ENCODE data around the gene HMSD. TPM values are rescaled to one million over a fixed set of nuclear protein-coding genes. Genes with fewer than 3 reads are reported as not detected.

The HMSD gene
- total and polyA plus RNA-seq, 2 donors = 0.11 TPM; not detected in 1

GRCh38 chr18:63965716-63966330 is 16.7 kb downstream of the HMSD start:
- no peaks in the 10 kb centered on the region for H3K4me1 ChIP-seq (ENCODE audit: insufficient read depth)
- WGBS = 86% methylated on average over 5 of the region's 5 CpGs
- no peak for DNase-seq (ENCODE audit: extremely low spot score)
- H3K27ac ChIP-seq (ENCODE audit: low read depth) = no peak overlapping the region
- no peak overlapping the region for H3K4me3 ChIP-seq (ENCODE audit: low read depth, low read length)
- H3K36me3 ChIP-seq (ENCODE audit: insufficient read depth) = no peaks in the 10 kb centered on the region

- under 1% methylated on average over 62 of the region's 62 CpGs for WGBS
- H3K4me1 ChIP-seq (ENCODE audit: insufficient read depth) = no peaks in the 10 kb centered on the region
- peak within 1 kb of the TSS; percentile 66 for H3K4me3 ChIP-seq (ENCODE audit: low read depth, low read length)
- no peaks in the 10 kb centered on the region for H3K36me3 ChIP-seq (ENCODE audit: insufficient read depth)
- peak; percentile 89 for DNase-seq (ENCODE audit: extremely low spot score)
- H3K27ac ChIP-seq (ENCODE audit: low read depth) = peak within 1 kb of the TSS; percentile 96
These were observed 21.1 kb downstream of the HMSD start, which contains the start of gene SERPINB8 for GRCh38 chr18:63969942-63970808. Gene SERPINB8, plus strand, starts transcription at chr18:63970081. Its CDS starts 8,228 bp downstream, at chr18:63978309.

GRCh38 chr18:63970809-63971205 is 21.7 kb downstream of the HMSD start:
- peak; percentile 40 for DNase-seq (ENCODE audit: extremely low spot score)
- no peaks in the 10 kb centered on the region for H3K36me3 ChIP-seq (ENCODE audit: insufficient read depth)
- 24% methylated on average over 18 of the region's 18 CpGs for WGBS
- H3K4me1 ChIP-seq (ENCODE audit: insufficient read depth) = no peaks in the 10 kb centered on the region
- H3K27ac ChIP-seq (ENCODE audit: low read depth) = peak overlapping the region; percentile 96
- peak overlapping the region; percentile 66 for H3K4me3 ChIP-seq (ENCODE audit: low read depth, low read length)

- 69% methylated on average over 13 of the region's 13 CpGs for WGBS
- Histone ChIP-seq H3K4me3 (ENCODE audit: low read depth, low read length) (no peak overlapping the region), H3K27ac (ENCODE audit: low read depth) (no peak overlapping the region), H3K4me1 (ENCODE audit: insufficient read depth) (no peaks in the 10 kb centered on the region), H3K36me3 (ENCODE audit: insufficient read depth) (no peaks in the 10 kb centered on the region)
- no peak for DNase-seq (ENCODE audit: extremely low spot score)
These were observed 22.4 kb downstream of the HMSD start for GRCh38 chr18:63971320-63972001.

GRCh38 chr18:63972002-63972376 is 22.9 kb downstream of the HMSD start:
- DNase-seq (ENCODE audit: extremely low spot score) = no peak
- Histone ChIP-seq H3K4me3 (ENCODE audit: low read depth, low read length) (no peak overlapping the region), H3K4me1 (ENCODE audit: insufficient read depth) (no peaks in the 10 kb centered on the region), H3K36me3 (ENCODE audit: insufficient read depth) (no peaks in the 10 kb centered on the region), H3K27ac (ENCODE audit: low read depth) (no peak overlapping the region)
- WGBS = 84% methylated on average over 5 of the region's 5 CpGs

GRCh38 chr18:63974991-63975390 is 25.9 kb downstream of the HMSD start:
- 53% methylated on average over 2 of the region's 2 CpGs for WGBS
- Histone ChIP-seq H3K4me3 (ENCODE audit: low read depth, low read length) (no peak overlapping the region), H3K36me3 (ENCODE audit: insufficient read depth) (no peaks in the 10 kb centered on the region), H3K4me1 (ENCODE audit: insufficient read depth) (peaks cover 1% of the 10 kb centered on the region), H3K27ac (ENCODE audit: low read depth) (no peak overlapping the region)
- DNase-seq (ENCODE audit: extremely low spot score) = no peak

- 55% methylated on average over 3 of the region's 3 CpGs for WGBS
- H3K4me3 ChIP-seq (ENCODE audit: low read depth, low read length) = no peak overlapping the region
- H3K27ac ChIP-seq (ENCODE audit: low read depth) = no peak overlapping the region
- DNase-seq (ENCODE audit: extremely low spot score) = no peak
- H3K4me1 ChIP-seq (ENCODE audit: insufficient read depth) = peaks cover 1% of the 10 kb centered on the region
- H3K36me3 ChIP-seq (ENCODE audit: insufficient read depth) = no peaks in the 10 kb centered on the region
These were observed 26.5 kb downstream of the HMSD start for GRCh38 chr18:63975628-63976027.

GRCh38 chr18:63977040-63977439 is 27.9 kb downstream of the HMSD start:
- Histone ChIP-seq H3K27ac (ENCODE audit: low read depth) (no peak overlapping the region), H3K4me1 (ENCODE audit: insufficient read depth) (peaks cover 1% of the 10 kb centered on the region), H3K36me3 (ENCODE audit: insufficient read depth) (no peaks in the 10 kb centered on the region), H3K4me3 (ENCODE audit: low read depth, low read length) (no peak overlapping the region)
- no peak for DNase-seq (ENCODE audit: extremely low spot score)
- WGBS = 93% methylated on average over 3 of the region's 3 CpGs

- H3K4me1 ChIP-seq (ENCODE audit: insufficient read depth) = peaks cover 1% of the 10 kb centered on the region
- H3K36me3 ChIP-seq (ENCODE audit: insufficient read depth) = no peaks in the 10 kb centered on the region
- DNase-seq (ENCODE audit: extremely low spot score) = peak; percentile 47
- H3K27ac ChIP-seq (ENCODE audit: low read depth) = no peak overlapping the region
- 6% methylated on average over 6 of the region's 6 CpGs for WGBS
- H3K4me3 ChIP-seq (ENCODE audit: low read depth, low read length) = peak overlapping the region; percentile 17
These were observed 30.4 kb downstream of the HMSD start for GRCh38 chr18:63979409-63979920.

GRCh38 chr18:63980027-63980426 is 30.9 kb downstream of the HMSD start:
- no peak for DNase-seq (ENCODE audit: extremely low spot score)
- H3K4me1 ChIP-seq (ENCODE audit: insufficient read depth) = peaks cover 1% of the 10 kb centered on the region
- peak overlapping the region; percentile 17 for H3K4me3 ChIP-seq (ENCODE audit: low read depth, low read length)
- H3K36me3 ChIP-seq (ENCODE audit: insufficient read depth) = peaks cover under 1% of the 10 kb centered on the region
- 58% methylated on average over 7 of the region's 7 CpGs for WGBS
- H3K27ac ChIP-seq (ENCODE audit: low read depth) = no peak overlapping the region

GRCh38 chr18:63980896-63981460 is 31.9 kb downstream of the HMSD start:
- DNase-seq (ENCODE audit: extremely low spot score) = no peak
- no peak overlapping the region for H3K4me3 ChIP-seq (ENCODE audit: low read depth, low read length)
- 86% methylated on average over 6 of the region's 6 CpGs for WGBS
- no peak overlapping the region for H3K27ac ChIP-seq (ENCODE audit: low read depth)
- H3K4me1 ChIP-seq (ENCODE audit: insufficient read depth) = peaks cover 1% of the 10 kb centered on the region
- H3K36me3 ChIP-seq (ENCODE audit: insufficient read depth) = peaks cover 2% of the 10 kb centered on the region

- no peak overlapping the region for H3K27ac ChIP-seq (ENCODE audit: low read depth)
- DNase-seq (ENCODE audit: extremely low spot score) = no peak
- H3K36me3 ChIP-seq (ENCODE audit: insufficient read depth) = peaks cover 2% of the 10 kb centered on the region
- peaks cover 1% of the 10 kb centered on the region for H3K4me1 ChIP-seq (ENCODE audit: insufficient read depth)
- H3K4me3 ChIP-seq (ENCODE audit: low read depth, low read length) = no peak overlapping the region
- 62% methylated on average over 2 of the region's 2 CpGs for WGBS
These were observed 32.6 kb downstream of the HMSD start for GRCh38 chr18:63981719-63982118.

GRCh38 chr18:63982361-63982760 is 33.3 kb downstream of the HMSD start:
- H3K36me3 ChIP-seq (ENCODE audit: insufficient read depth) = peaks cover 2% of the 10 kb centered on the region
- H3K4me1 ChIP-seq (ENCODE audit: insufficient read depth) = peaks cover 1% of the 10 kb centered on the region
- no peak overlapping the region for H3K27ac ChIP-seq (ENCODE audit: low read depth)
- WGBS = 86% methylated on average over 3 of the region's 3 CpGs
- DNase-seq (ENCODE audit: extremely low spot score) = no peak
- H3K4me3 ChIP-seq (ENCODE audit: low read depth, low read length) = no peak overlapping the region

Data from urinary bladder (tissue), 4 donors.